IPS DF 4.7 (cell line): ENCODE data around the gene SAA2.
"Not testable (repeated sequence)": the region's sequence is repeated elsewhere in the genome, so short reads cannot be mapped to it uniquely, and the experiment has no call there.

Experiments
- DNase-seq: peaks from one replicate; pipeline ENCODE4 v3.0.0-alpha.2; 2013; ENCODE audit warnings: low spot score; ENCODE audit errors: extremely low read depth

Gene SAA2

GRCh38 chr11:18253233-18253632 lies 4.8 kb upstream of the SAA2 start:
- no peak for DNase-seq

- DNase-seq, result not testable (repeated sequence)
Measured at GRCh38 chr11:18247191-18247581, 1.3 kb downstream of the SAA2 start.

GRCh38 chr11:18246379-18247190 lies 1.9 kb downstream of the SAA2 start:
- DNase-seq, result not testable (repeated sequence)

- DNase-seq, result no peak
Measured at GRCh38 chr11:18245396-18245795, 3.1 kb downstream of the SAA2 start.

GRCh38 chr11:18243783-18244362 lies 4.6 kb downstream of the SAA2 start:
- DNase-seq, result peak; percentile 36

GRCh38 chr11:18239655-18240054 lies 8.8 kb downstream of the SAA2 start:
- DNase-seq, result no peak

- DNase-seq, result no peak
Measured at GRCh38 chr11:18236664-18237356, 11.7 kb downstream of the SAA2 start, which contains the start of gene SAA4. TSS of gene SAA4 (minus strand) at chr11:18236802. CDS start at chr11:18235926, 876 bp downstream.

GRCh38 chr11:18235394-18236334 lies 12.8 kb downstream of the SAA2 start:
- DNase-seq, result no peak

GRCh38 chr11:18233912-18234311 lies 14.6 kb downstream of the SAA2 start:
- no peak for DNase-seq

GRCh38 chr11:18230859-18231258 lies 17.6 kb downstream of the SAA2 start:
- DNase-seq, result no peak

- no peak for DNase-seq
Measured at GRCh38 chr11:18229501-18229900, 19.0 kb downstream of the SAA2 start.

GRCh38 chr11:18225913-18226312 lies 22.6 kb downstream of the SAA2 start:
- DNase-seq, result no peak

- DNase-seq, result no peak
Measured at GRCh38 chr11:18223591-18224387, 24.7 kb downstream of the SAA2 start.

- DNase-seq, result no peak
Measured at GRCh38 chr11:18222814-18223421, 25.6 kb downstream of the SAA2 start.

GRCh38 chr11:18221274-18221876 lies 27.1 kb downstream of the SAA2 start:
- DNase-seq, result no peak

GRCh38 chr11:18209058-18209457 lies 39.4 kb downstream of the SAA2 start:
- DNase-seq, result no peak

- no peak for DNase-seq
Measured at GRCh38 chr11:18204771-18205170, 43.7 kb downstream of the SAA2 start.

- no peak for DNase-seq
Measured at GRCh38 chr11:18204220-18204619, 44.2 kb downstream of the SAA2 start.

GRCh38 chr11:18203723-18204122 lies 44.7 kb downstream of the SAA2 start:
- DNase-seq, result peak; percentile 28
